Smooth muscle cell (in vitro differentiated cells): ENCODE measurements around the gene LPAR3. TPM values are rescaled to one million over a fixed set of nuclear protein-coding genes. Genes with fewer than 3 reads are reported as not detected.
A peak's percentile ranks its signal among the peaks of the same experiment; 100 is the strongest.

Source experiments
- DNase-seq: peaks from one replicate; lab custom pipeline; 2025; ENCODE audit not compliant: unreplicated experiment; lab: John Stamatoyannopoulos, UW
- H2AFZ ChIP-seq: fragments of 200-600 bp; sonication (generic); 2 replicates; pipeline ENCODE4 v1.6.0; 2016; ENCODE audit warnings: antibody characterized with exemption, low read depth, mild to moderate bottlenecking
- H3F3A ChIP-seq: fragments of 200-600 bp; sonication (generic); 2 replicates; pipeline ENCODE4 v1.6.0; 2017; ENCODE audit warnings: antibody characterized with exemption, low read depth
- H3K27ac ChIP-seq: fragments of 200-600 bp; sonication (generic); 2 replicates; pipeline ENCODE4 v1.5.1; 2016; ENCODE audit warnings: low read depth, mild to moderate bottlenecking
- H3K27me3 ChIP-seq: fragments of 200-600 bp; sonication (generic); 2 replicates; pipeline ENCODE4 v1.6.1; 2016; ENCODE audit warnings: low read depth, mild to moderate bottlenecking
- H3K36me3 ChIP-seq: fragments of 200-600 bp; sonication (generic); 2 replicates; pipeline ENCODE4 v1.5.1; 2016; ENCODE audit warnings: low read depth
- H3K4me1 ChIP-seq: fragments of 200-600 bp; sonication (generic); 2 replicates; pipeline ENCODE4 v1.5.1; 2016; ENCODE audit warnings: low read depth
- H3K4me2 ChIP-seq: fragments of 200-600 bp; sonication (generic); 2 replicates; pipeline ENCODE4 v1.6.0; 2016; ENCODE audit warnings: mild to moderate bottlenecking
- H3K4me3 ChIP-seq: fragments of 200-600 bp; sonication (generic); 2 replicates; pipeline ENCODE4 v1.5.1; 2016; ENCODE audit warnings: mild to moderate bottlenecking
- H3K79me2 ChIP-seq: fragments of 200-600 bp; sonication (generic); 2 replicates; pipeline ENCODE4 v1.6.0; 2016; ENCODE audit warnings: low read depth, mild to moderate bottlenecking
- H3K9ac ChIP-seq: fragments of 200-600 bp; sonication (generic); 2 replicates; pipeline ENCODE4 v1.6.0; 2016; ENCODE audit warnings: low read depth
- H3K9me3 ChIP-seq: fragments of 200-600 bp; sonication (generic); replicated peaks from 2 replicates; pipeline ENCODE4 v1.5.1; 2016; ENCODE audit warnings: low read depth
- H4K20me1 ChIP-seq: fragments of 200-600 bp; sonication (generic); 2 replicates; pipeline ENCODE4 v1.6.0; 2016; ENCODE audit warnings: low read depth
- WGBS: methylation state at CpG from one replicate; pipeline ENCODE4 v1.1.7; 2016; ENCODE audit warnings: low lambda C conversion rate; 5-methylcytosine and 5-hydroxymethylcytosine counted together
- polyA plus RNA-seq: library from polyadenylated mRNA; unstranded; fragments of >200 nt; fragmentation: Nextera tagmentation; extraction: Ambion mirVana; gene quantifications from 2 replicates; pipeline ENCODE4 v1.2.1, GENCODE V29; 2016
- total RNA-seq: library from RNA; depleted of rRNA; stranded (reverse); fragments of >200 nt; gene quantifications from 2 replicates; pipeline ENCODE4 v1.2.3, GENCODE V29; 2014
- TF ChIP-seq, protein P1 (sequence below): fragments of 200-600 bp; sonication (generic); IDR thresholded peaks from 2 replicates; pipeline ENCODE4 v1.5.1; 2017; ENCODE audit warnings: borderline replicate concordance, mild to moderate bottlenecking, antibody characterized with exemption; ENCODE audit not compliant: insufficient read depth, poor library complexity, severe bottlenecking

Gene LPAR3
- total and polyA plus RNA-seq, 2 experiments from 2014 or later = 0.78 to 0.94 TPM

DNA sequence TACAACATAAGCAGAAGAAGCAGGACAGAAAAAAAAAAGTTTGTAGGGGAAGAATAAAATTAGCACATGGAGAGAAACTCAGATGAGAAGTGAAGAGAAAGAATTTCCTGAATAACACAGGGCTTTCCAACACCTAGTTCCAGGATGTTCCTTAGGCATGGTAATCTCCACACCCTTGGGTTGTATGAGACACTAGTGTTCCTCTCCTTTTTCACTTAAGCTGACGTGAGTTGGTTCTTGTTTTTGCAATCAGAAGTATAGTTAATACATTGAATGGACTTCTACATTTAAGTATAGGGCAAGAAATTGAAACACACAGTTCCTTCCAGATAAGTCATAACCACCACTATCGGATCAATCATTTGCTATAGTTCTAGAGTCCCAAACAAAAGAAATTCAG, 51.0 kb downstream of the LPAR3 start:
- H3F3A ChIP-seq = no peaks in the 10 kb centered on the region
- no peak overlapping the region for H2AFZ ChIP-seq

DNA sequence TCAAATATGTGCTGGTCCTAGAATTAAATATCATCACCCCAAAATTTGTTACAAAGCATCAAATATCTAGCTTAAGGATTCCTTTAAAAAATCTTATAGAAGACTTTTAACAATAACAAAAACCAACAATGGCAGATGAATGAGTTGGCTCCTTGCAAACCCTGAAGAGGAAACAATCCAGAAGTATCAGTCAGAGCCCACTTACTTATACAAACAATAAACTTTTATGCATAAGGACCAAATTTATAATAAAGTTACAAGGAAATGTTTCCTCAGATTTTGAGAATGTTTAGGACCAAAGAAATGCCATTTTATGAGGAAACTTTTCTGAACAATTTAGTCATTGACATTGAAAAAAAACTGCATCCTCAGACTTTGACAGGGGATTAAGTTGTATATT, 52.7 kb downstream of the LPAR3 start:
- H3K79me2 ChIP-seq = no peaks in the 10 kb centered on the region
- H3K4me1 ChIP-seq = no peaks in the 10 kb centered on the region
- no peak overlapping the region for H3K4me3 ChIP-seq
- no peak overlapping the region for H3K9ac ChIP-seq
- no peak overlapping the region for H3K27ac ChIP-seq
- H3K9me3 ChIP-seq = no peaks in the 10 kb centered on the region
- no peaks in the 10 kb centered on the region for H4K20me1 ChIP-seq
- H2AFZ ChIP-seq = peak overlapping the region; percentile 3
- no peak for DNase-seq
- no peaks in the 10 kb centered on the region for H3K27me3 ChIP-seq
- TF ChIP-seq, protein P1, sequence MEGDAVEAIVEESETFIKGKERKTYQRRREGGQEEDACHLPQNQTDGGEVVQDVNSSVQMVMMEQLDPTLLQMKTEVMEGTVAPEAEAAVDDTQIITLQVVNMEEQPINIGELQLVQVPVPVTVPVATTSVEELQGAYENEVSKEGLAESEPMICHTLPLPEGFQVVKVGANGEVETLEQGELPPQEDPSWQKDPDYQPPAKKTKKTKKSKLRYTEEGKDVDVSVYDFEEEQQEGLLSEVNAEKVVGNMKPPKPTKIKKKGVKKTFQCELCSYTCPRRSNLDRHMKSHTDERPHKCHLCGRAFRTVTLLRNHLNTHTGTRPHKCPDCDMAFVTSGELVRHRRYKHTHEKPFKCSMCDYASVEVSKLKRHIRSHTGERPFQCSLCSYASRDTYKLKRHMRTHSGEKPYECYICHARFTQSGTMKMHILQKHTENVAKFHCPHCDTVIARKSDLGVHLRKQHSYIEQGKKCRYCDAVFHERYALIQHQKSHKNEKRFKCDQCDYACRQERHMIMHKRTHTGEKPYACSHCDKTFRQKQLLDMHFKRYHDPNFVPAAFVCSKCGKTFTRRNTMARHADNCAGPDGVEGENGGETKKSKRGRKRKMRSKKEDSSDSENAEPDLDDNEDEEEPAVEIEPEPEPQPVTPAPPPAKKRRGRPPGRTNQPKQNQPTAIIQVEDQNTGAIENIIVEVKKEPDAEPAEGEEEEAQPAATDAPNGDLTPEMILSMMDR = no peak
- no peaks in the 10 kb centered on the region for H3F3A ChIP-seq
- no peak overlapping the region for H3K4me2 ChIP-seq
- H3K36me3 ChIP-seq = no peaks in the 10 kb centered on the region

More for the DNA sequence above, 51.0 kb downstream of the LPAR3 start:
- Histone ChIP-seq H4K20me1 (no peaks in the 10 kb centered on the region), H3K9me3 (no peaks in the 10 kb centered on the region), H3K27me3 (no peaks in the 10 kb centered on the region), H3K36me3 (no peaks in the 10 kb centered on the region), H3K4me3 (no peak overlapping the region), H3K27ac (no peak overlapping the region), H3K9ac (no peak overlapping the region), H3K4me1 (no peaks in the 10 kb centered on the region), H3K79me2 (no peaks in the 10 kb centered on the region), H3K4me2 (no peak overlapping the region)
- WGBS = 90% methylated on average over 2 of the region's 2 CpGs
- no peak for DNase-seq
- TF ChIP-seq, protein P1 = no peak

DNA sequence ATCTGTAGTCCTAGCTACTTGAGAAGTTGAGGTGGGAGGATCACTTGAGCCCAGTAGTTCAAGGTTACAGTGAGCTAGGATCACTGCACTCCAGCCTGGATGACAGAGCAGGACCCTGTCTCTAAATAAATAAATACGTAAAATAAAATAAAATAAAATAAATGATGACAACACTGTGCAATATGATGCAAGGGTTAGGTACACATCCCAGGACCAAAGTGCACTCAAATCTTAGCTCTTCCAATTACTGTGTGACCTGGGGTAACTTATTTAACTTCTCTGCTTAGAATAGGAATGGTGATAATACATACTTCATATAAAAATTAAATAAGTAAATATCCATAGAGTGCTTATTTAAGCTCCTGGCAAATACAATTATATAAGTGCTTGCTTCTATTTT, 53.5 kb downstream of the LPAR3 start:
- no peaks in the 10 kb centered on the region for H3K36me3 ChIP-seq

DNA sequence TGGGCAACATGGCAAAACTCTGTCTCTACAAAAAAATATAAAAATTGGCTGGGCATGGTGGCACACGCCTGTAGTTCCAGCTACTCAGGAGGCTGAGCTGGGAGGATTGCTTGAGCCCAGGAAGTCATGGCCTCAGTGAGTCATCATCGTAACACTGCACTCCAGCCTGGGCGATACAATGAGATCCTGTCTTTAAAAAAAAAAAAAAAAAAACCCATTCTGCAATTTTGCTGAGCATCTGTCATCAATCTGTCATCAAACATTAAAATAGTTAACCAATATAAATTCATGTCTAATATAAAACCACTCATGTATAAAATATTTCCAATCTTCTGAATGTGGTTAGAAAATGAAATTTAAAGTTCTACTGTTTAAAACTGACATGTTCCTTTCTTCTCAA, 56.9 kb downstream of the LPAR3 start:
- H3F3A ChIP-seq = no peaks in the 10 kb centered on the region
- H3K9ac ChIP-seq = no peak overlapping the region
- H3K27ac ChIP-seq = no peak overlapping the region
- no peaks in the 10 kb centered on the region for H3K36me3 ChIP-seq
- no peak overlapping the region for H3K4me3 ChIP-seq
- no peak overlapping the region for H3K4me2 ChIP-seq
- DNase-seq = no peak
- H3K4me1 ChIP-seq = no peaks in the 10 kb centered on the region
- H4K20me1 ChIP-seq = no peaks in the 10 kb centered on the region
- H3K27me3 ChIP-seq = no peaks in the 10 kb centered on the region
- no peaks in the 10 kb centered on the region for H3K9me3 ChIP-seq
- TF ChIP-seq, protein P1 = no peak
- no peaks in the 10 kb centered on the region for H3K79me2 ChIP-seq
- no peak overlapping the region for H2AFZ ChIP-seq
- WGBS = 57% methylated on average over 3 of the region's 3 CpGs

More for the DNA sequence above, 53.5 kb downstream of the LPAR3 start:
- Histone ChIP-seq H3K9ac (no peak overlapping the region), H3K4me3 (no peak overlapping the region), H3K4me1 (no peaks in the 10 kb centered on the region), H4K20me1 (no peaks in the 10 kb centered on the region), H2AFZ (no peak overlapping the region), H3K27me3 (no peaks in the 10 kb centered on the region), H3K4me2 (no peak overlapping the region), H3K27ac (no peak overlapping the region), H3K79me2 (no peaks in the 10 kb centered on the region), H3K9me3 (no peaks in the 10 kb centered on the region), H3F3A (no peaks in the 10 kb centered on the region)
- TF ChIP-seq, protein P1 = no peak
- whole genome bisulfite sequencing = 70% methylated on average over 1 of the region's 1 CpG
- no peak for DNase-seq
